NCI-H460 (cell line): ENCODE data around the gene RRAS2. TPM values are rescaled to one million over a fixed set of nuclear protein-coding genes. Genes with fewer than 3 reads are reported as not detected.
A peak's percentile ranks its signal among the peaks of the same experiment; 100 is the strongest.
"Not testable (repeated sequence)": the region's sequence is repeated elsewhere in the genome, so short reads cannot be mapped to it uniquely, and the experiment has no call there.

Experiments
- DNase-seq: peaks from one replicate; pipeline ENCODE4 v3.0.0-alpha.2; 2016; ENCODE audit warnings: low read depth; ENCODE audit errors: extremely low read depth
- total RNA-seq: library from RNA; depleted of rRNA; stranded (reverse); fragments of >200 nt; shearing (Covaris generic); gene quantifications from 2 replicates; pipeline ENCODE4 v1.2.3, GENCODE V29; 2014

The RRAS2 gene
- total RNA-seq, 1 experiment from 2014 or later: 42.1 TPM

GRCh38 chr11:14264966-14265365 lies 94.0 kb downstream of the RRAS2 start:
- DNase-seq: no peak

- DNase-seq: no peak
These were observed 96.6 kb downstream of the RRAS2 start for GRCh38 chr11:14262271-14262846.

- DNase-seq: no peak
These were observed 97.9 kb downstream of the RRAS2 start for GRCh38 chr11:14261066-14261465.

GRCh38 chr11:14259878-14260277 lies 99.1 kb downstream of the RRAS2 start:
- DNase-seq: no peak

- no peak for DNase-seq
These were observed 99.7 kb downstream of the RRAS2 start for GRCh38 chr11:14259186-14259784.

- peak; percentile 49 for DNase-seq
These were observed 100.6 kb downstream of the RRAS2 start for GRCh38 chr11:14258221-14258935.

- no peak for DNase-seq
These were observed 103.8 kb downstream of the RRAS2 start for GRCh38 chr11:14255238-14255534.

- no peak for DNase-seq
These were observed 104.3 kb downstream of the RRAS2 start for GRCh38 chr11:14254533-14255237.

- DNase-seq: no peak
These were observed 105.1 kb downstream of the RRAS2 start for GRCh38 chr11:14253840-14254239.

- DNase-seq: no peak
These were observed 105.6 kb downstream of the RRAS2 start for GRCh38 chr11:14253421-14253820.

- not testable (repeated sequence) for DNase-seq
These were observed 106.5 kb downstream of the RRAS2 start for GRCh38 chr11:14252501-14252900.

- DNase-seq: no peak
These were observed 107.2 kb downstream of the RRAS2 start for GRCh38 chr11:14251754-14252153.

- peak; percentile 72 for DNase-seq
These were observed 109.6 kb downstream of the RRAS2 start for GRCh38 chr11:14249121-14249963.

GRCh38 chr11:14248580-14248981 lies 110.4 kb downstream of the RRAS2 start:
- DNase-seq: no peak

GRCh38 chr11:14245444-14245843 lies 113.5 kb downstream of the RRAS2 start:
- no peak for DNase-seq

GRCh38 chr11:14244926-14245325 lies 114.1 kb downstream of the RRAS2 start:
- no peak for DNase-seq

GRCh38 chr11:14242733-14243132 lies 116.2 kb downstream of the RRAS2 start:
- DNase-seq: no peak

GRCh38 chr11:14242187-14242586 lies 116.8 kb downstream of the RRAS2 start:
- DNase-seq: no peak

- no peak for DNase-seq
These were observed 118.0 kb downstream of the RRAS2 start for GRCh38 chr11:14240951-14241350.

- DNase-seq: no peak
These were observed 118.8 kb downstream of the RRAS2 start for GRCh38 chr11:14240221-14240620.

- DNase-seq: no peak
These were observed 121.5 kb downstream of the RRAS2 start for GRCh38 chr11:14237444-14237961.
